HG03520 (cell line): ENCODE measurements around the gene MPP3.

Experiments used
- ATAC-seq: cut with Tn5 transposase; IDR thresholded peaks from one replicate; pipeline ENCODE4 v1.9.1; 2021; ENCODE audit warnings: mild to moderate bottlenecking, moderate library complexity; ENCODE audit not compliant: unreplicated experiment

Gene MPP3

DNA sequence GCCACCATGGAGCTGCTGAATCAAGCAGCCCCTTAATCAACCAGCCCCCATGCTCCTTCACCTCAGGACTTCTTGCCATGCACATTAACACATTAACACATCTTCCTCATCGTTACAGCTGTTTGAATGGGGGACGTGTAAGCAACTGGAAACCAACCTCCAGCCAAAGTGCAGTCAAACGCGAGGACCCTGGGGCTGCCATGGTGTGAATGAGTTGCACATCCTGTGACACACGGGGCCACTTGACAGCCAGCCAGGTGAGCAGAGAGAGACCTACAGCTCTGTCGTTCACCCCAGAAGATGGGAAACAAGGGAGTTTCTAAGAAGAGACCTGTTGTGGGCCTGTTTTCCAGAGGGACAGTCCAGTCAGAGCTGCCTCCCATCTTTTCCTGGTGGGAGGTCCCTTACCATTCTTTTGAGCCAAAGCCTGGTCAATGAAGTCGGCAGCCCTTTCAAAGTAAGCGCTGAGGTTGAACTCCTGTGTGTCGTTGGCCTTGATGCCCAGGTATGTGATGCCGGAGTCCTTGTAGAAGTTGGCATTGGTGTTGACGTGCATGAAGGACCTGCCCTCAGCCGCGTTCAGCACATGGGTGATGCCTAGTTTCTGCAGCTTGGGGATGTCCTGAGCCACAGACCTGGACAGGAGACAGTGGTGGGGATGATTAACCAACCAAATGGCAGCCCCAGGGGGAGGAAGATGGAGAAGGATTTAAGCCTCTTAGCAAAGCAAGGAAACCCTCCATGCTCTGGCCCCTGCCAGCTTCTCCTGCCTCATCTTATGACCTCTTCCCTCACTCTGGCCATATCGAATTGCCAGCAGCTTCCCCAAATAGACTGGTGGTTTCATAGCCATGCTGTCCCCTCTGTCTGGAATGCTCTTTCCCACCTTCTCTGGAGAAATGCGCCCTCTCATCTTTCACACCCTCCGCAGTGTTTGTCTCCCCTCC lies 58.4 kb downstream of the MPP3 start:
- ATAC-seq = no peak

DNA sequence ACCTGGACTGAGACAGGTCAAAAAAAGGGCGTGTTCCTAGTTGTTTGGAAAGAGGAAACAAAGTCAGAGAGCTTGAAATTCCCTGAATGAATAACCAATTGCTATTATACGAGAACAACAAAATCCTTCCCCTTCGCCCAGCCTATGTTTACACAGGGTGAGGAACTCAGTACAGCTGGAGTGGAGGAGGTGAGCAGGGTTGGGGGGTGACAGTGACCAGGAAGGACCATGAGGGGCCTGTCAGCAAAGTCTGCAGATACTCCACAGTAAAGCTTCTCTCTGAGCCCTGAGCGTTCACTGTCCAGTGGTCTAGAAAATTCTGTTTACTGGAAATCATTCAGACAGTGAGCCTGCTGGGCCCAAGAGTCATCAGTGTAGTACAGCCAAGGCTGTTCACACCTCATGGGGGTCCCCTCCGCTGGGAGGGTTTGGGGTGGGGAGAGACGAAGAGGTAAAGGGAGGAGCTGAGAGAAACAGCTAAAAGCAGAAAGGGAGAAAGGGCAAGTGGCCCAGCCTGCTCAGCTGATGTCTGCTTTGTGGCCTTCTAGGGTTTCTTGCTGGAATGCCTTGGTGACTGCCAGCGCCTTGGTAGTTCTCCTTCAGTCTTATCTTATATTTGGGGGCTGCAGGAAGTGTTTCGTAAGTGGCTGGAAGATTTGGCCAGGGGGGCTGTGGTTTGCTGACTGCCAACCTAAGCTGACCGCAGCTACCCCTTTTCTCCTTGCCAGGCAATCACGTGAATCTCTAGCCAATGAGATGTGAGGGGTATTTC lies 59.9 kb downstream of the MPP3 start:
- ATAC-seq = no peak

DNA sequence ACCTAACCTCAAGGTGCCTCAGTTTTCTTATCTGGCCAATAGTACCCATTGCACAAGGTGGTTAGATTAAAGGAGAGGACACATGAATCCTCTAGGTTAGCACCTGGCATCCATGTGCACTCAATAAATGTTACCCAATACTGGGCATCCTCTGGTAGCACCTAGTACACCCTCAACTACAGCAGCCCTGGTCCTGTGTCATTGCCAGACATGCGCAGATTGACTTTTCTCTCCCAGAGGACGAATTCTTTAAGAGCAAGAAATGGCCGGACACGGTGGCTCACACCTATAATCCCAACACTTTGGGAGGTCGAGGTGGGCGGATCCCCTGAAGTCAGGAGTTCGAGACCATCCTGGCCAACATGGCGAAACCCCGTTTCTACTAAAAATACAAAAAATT lies 61.5 kb downstream of the MPP3 start:
- ATAC-seq = no peak

DNA sequence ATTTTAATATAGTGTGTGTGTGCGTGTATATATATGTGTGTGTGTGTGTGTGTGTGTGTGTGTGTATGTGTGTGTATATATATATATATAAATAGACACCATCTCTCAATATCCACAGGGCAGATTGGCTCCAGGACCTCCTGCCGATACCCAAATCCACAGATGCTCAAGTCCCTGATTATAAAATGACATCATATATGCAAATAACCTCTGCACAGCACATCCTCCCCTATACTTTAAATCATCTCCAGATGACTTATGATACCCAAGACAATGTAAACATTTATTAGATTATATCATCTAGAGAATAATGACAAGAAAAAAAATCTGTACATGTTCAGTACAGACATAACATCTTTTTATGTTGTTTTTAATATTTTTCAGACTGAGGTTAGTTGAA lies 62.0 kb downstream of the MPP3 start:
- no peak for ATAC-seq

DNA sequence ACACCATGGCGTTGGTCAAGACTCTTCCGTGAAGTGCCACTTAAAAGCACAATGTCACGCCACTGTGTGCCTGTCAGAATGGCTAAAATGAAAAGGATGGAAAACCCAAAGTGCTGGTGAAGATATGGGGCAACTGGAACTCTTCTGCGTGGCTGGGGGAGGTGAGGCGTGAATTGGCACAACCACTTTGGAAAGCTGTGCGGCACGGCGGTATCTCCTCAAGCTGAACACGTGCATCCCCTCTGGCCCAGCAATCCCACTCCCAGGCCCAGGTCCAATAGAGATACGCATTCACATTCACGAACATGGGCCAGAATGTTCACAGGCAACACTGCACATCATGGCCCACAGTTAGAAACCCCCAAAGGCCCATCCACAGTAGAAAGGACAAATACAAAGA lies 63.1 kb downstream of the MPP3 start:
- no peak for ATAC-seq

DNA sequence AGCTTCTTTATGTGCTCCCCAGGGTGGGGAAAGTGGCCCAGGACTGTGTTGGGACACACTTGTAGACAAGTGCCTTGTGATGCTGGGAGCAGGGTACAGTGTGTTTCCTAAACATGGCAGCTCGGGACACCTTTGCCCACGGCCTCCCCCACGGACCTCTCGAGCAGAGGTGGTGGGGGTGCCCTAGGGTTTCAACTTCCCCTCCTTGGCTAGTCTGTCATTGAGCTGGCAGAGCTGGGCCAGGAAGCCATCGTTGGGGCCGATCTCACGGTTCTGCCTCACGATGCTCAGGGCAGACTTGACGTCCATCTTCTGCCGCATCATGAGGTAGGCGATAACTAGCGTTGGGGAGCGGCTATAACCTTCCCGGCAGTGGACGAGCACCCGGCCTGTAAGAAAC lies 63.5 kb downstream of the MPP3 start:
- no peak for ATAC-seq

DNA sequence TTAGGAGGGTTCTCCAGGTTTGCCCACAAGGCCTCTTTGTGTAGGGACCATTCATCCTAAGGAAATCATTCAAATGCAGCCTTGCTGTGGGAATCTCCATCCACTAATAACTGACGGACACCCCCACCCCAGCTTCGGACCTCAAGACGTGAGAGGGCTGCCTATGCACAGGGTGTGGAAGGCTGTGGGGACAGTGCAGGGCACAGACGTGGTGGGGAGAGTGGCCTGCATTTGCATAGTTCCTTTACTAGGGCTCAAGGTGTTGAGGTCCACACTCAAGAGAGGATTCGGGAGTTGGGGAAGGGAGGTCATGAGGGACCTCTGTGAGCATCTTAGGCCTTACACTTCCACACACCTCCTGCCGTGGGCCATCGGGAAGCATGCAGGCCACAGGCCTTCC lies 64.0 kb downstream of the MPP3 start:
- ATAC-seq = no peak

DNA sequence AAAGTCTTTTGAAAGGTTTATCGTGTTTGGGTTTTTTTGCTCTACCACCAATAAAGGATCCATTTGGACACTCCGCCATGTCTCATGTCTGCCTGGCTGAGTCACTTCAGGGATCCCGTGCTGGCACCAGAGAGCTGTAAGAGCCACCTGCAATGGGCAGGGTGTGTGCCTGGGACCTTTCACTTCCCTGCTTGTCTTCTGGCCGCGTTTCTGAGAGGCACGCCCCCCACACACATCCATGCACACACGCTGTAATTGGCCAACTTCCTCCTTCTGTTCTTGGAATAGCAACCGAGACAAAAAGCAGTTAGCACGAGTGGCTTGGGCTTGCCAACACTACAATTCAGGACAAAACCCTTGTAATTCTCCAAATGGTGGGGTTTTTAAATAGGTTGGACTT lies 64.6 kb downstream of the MPP3 start:
- ATAC-seq = no peak

DNA sequence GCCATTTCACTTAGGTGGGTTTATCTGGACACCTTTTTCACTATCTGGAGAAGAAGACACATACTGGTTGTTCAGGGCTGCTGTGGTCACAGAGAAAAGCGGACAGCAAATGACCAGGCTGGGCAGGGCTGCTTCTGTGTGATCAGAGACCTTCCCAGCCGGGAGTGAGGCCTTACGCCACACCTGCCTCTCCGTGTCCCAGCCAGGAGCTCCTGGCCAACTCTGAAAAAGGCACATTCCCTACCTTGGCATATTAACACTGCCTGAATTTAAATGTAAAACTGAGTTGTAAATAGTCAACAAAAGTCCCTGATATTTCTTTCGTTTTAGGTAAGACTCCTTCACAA lies 65.3 kb downstream of the MPP3 start:
- no peak for ATAC-seq

DNA sequence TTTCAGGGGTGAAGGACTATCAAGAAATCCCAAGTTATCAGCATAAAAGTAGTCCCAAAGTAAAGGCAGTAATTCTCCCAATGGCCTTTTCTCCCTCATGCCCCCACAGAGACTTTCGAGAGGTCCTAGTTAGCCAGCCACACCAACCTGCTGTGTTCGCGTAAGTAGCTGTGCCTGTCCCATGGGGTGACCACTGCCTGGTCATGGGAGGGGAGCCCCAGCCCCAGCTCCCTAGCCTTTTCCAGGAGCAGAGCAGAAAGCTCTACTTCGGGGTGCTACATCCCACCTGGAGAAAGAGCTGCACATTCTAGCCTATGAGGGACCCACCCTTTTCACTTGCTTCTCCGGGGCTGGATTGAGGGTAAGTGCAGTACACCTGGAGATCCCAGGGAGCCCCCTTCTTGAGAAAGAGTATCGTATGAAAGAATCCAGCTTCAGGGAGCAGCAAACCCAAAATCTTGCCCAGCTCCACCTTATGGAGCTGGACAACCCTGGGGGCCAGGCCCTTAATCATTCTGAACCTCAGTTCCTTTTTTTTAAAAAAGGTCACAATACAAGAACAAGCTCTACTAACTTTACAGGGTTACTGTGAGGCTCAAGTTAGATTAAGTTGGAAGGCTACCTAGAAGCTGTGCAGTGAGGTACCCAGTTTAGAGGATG lies 65.8 kb downstream of the MPP3 start:
- ATAC-seq = no peak

DNA sequence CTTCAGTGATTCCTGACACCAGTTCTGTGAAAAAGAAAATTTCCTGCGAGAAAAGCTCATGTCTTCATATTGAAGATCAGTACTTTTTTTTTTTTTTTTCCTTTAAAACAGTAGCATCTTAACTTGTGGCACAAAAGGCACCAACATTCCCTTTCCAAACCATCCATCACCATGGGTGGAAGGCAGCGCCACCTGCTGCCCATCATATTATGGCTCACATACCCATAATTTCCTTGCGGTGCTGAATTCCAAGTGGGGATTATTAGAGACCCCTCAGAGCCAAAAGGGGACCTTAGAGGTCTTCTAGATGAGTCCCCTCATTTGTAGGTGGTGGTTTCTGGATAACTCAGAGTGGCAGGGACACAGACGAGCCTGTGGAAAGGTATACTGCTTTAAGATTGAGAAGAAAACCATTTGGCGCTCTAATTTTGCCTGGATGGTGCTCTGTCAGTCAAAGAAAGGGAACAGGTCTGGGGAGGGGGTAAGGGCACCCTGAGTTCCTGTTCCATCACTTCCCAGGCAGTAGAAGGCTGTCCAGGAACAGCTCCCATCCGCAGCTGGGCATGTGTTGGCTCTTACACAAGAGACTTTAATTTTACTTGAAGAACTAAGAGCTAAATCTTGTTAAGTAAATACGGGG lies 66.4 kb downstream of the MPP3 start:
- no peak for ATAC-seq

DNA sequence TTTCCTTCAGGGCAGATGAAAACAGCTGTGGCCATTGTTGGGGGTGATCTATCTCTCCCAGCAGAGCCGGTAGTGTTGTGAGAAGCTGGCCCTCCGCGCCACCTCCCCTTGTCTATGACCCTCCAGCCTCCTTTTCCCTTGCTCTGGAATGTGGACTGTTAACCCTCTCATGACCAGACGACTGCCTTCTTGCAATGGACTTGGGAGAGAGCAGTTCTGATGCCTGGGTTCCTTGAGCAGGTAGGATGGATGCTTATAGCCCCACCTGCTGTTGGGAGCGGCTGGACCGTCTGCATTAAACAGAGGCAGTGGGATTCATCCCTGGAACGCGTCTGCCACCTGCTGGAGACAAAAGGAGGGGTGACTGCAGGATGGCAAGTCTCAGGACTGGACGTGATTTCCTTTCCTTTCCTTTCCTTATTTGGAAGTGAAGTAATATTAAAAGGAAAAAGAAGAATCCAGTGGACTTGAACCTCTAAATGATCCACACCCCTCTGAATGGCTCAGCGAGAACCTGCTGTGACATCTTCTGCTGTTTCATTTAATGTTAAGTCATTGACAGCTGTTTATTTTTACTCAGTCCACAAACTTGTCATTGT lies 72.6 kb downstream of the MPP3 start:
- ATAC-seq = no peak

DNA sequence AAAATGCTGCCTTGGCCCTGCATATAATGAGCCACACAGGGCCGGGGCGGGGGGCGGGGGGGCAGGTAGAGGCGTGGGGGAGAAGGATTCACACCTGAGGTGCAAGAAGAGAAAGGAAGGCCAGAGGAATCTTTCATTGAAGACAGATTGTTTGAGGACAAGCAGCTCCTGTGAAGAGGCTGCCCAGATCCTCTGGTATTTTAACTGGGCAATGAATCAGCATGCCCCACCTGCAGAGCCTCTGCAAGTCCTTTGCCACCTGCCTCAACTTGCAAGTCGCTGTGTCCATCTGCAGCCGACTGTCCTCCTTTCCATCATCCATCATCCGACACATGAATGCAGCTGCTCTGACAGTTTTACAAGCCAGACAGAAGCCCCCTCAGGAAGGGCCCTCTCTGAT lies 73.1 kb downstream of the MPP3 start:
- ATAC-seq = no peak

DNA sequence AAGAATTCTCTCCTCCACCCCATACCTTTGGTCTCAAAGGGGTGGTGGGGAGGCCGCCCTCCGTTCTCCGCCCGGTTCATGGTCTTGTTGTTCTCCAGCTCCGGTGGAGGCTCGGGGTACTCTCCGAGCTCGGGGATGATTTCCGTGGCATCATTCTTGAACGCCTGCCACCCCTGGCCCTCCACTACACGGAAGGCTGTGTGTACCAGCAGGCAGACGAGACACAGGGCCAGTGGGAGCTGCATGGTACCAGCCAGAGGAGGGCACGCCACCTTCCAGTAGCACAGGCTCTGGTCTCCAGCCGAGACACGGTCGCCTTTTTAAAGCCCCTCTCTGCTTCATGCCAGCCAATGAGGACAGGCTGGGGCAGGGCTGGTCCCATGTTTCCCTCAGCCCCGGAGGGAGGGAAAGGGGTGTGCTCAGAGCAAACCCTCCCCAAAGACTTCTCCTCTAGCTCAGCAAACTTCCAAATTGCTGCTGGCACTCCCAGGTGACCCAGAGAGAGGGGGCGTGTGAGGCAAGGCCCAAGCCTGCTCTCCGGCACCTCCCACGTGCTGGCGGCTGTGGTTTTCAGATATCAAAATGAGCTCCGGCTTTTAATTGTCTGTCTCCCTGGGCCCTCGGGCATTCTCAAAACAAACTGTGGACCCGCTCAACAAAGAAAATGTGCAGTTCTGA lies 74.3 kb downstream of the MPP3 start, which contains the start of gene SOST:
TSS of gene SOST (minus strand) at position 295 of the 678 bp plus-strand sequence. CDS start at position 245, 50 bp downstream.
- no peak for ATAC-seq

DNA sequence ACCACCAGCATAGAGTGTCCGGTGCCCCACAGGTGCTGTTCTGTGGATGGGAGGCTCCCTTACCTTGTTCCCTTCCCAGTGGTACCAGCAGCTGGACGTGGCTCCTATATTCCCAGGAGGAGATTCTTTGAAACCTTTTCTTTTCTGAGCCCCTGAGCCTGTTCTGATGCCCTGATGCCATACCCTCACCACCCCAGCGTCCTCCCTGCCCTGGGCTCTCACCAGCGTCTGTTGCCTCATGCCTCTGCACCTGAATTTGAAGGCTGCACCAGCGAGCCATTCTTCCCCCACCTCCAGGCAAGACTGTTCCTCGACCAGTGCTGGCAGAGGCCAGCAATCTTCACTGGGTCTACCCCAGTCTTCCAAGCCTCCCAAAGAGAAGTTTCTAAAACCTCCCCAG lies 74.9 kb downstream of the MPP3 start:
- no peak for ATAC-seq

DNA sequence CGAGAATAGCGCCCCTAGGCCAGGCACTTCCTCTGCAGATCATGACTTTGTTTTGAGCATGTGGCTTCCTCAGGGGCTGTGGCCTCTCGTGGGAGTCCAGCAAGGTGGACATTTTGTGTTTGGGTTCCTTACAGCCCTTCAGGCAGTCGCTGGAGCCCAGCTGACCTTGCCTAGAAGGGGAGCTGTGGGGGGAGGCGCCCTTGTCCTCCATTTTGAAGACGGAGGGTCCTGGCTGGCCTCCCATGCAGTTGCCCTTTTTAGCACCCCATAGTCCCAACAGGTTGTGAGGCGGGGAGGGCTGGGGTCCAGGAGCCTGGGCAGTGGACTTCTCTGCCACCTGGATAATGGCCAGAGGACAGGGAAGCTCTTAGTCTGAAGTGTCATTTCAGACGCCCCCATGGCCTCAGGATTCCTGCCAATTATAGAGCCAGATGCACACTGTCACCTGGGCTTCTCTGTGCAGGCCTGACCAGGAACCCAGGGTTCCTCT lies 75.7 kb downstream of the MPP3 start:
- no peak for ATAC-seq

DNA sequence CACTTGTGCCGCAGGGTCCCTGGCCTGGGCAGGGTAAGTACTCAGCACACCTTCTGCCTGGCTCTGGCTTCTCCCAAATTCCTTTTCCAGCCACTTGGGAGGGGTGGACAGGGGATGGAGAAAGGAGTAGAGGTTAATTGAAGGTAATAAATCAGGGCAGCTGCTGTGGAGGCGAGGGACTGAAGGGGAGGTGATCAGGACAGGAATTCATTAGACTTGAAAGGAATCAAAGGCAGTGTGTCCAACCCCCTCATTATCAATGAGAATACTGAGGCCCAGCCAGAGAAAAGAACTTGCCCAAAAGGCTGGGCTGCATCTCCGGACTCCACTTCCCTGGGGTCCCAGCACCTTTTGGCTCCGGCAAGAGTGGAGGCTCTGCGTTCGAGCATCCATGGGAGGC lies 76.7 kb downstream of the MPP3 start:
- ATAC-seq = no peak

DNA sequence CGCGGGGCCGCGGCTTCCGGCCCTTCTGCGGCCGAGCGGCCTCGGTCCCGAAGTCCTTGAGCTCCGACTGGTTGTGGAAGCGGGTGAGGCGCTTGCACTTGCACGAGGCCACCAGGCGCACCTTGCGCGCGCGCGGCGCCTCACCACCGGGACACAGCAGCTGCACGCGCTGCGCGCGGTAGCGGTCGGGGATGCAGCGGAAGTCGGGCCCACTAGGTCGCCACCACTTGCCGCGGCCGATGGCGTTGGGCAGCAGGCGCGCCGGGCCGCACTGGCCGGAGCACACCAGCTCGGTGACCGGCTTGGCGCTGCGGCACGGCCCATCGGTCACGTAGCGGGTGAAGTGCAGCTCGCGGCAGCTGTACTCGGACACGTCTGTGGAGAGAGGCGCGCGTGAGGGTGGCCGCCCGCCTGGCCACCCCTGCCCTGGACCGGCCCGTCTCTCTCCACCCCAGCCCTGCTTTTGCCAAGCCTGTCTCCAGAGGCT lies 77.5 kb downstream of the MPP3 start:
- ATAC-seq = no peak

DNA sequence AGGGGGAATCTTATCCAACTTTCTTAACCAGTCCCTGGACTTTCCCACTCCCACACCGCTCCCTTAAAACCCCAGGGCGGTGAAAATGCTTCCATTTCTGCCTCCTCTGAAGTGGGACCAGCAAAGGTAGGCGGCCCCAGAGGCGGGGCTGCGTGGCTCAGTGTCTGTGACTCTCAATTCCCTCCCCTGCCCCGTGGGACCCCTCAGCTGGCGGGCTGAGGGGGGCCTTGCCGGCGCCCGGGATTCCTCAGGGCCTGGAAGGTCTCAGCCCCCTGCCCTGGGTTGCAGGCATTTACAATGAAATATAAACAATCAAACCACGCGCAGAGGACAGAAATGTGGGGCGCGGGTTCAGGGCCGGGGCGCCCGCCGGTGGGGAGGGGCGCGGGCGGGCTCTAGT lies 78.0 kb downstream of the MPP3 start:
- no peak for ATAC-seq
